ENCODE results near the gene GABRP.

Gene GABRP

DNA sequence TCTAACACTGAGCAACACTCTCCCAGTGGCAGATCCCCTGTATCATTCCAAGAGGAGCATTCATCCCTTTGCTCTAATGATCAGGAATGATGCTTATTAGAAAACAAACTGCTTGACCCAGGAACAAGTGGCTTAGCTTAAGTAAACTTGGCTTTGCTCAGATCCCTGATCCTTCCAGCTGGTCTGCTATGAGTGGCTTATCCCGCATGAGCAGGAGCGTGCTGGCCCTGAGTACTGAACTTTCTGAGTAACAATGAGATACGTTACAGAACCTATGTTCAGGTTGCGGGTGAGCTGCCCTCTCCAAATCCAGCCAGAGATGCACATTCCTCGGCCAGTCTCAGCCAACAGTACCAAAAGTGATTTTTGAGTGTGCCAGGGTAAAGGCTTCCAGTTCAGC lies 29.7 kb downstream of the GABRP start:
- TF ChIP-seq, protein P1, sequence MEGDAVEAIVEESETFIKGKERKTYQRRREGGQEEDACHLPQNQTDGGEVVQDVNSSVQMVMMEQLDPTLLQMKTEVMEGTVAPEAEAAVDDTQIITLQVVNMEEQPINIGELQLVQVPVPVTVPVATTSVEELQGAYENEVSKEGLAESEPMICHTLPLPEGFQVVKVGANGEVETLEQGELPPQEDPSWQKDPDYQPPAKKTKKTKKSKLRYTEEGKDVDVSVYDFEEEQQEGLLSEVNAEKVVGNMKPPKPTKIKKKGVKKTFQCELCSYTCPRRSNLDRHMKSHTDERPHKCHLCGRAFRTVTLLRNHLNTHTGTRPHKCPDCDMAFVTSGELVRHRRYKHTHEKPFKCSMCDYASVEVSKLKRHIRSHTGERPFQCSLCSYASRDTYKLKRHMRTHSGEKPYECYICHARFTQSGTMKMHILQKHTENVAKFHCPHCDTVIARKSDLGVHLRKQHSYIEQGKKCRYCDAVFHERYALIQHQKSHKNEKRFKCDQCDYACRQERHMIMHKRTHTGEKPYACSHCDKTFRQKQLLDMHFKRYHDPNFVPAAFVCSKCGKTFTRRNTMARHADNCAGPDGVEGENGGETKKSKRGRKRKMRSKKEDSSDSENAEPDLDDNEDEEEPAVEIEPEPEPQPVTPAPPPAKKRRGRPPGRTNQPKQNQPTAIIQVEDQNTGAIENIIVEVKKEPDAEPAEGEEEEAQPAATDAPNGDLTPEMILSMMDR (IDR thresholded peaks at IDR 0.05; ENCODE audit: low read depth, low read length): no peak
- no peak overlapping the region for H3K4me3 ChIP-seq (ENCODE audit: low read depth, low read length)
- peak; percentile 57 for DNase-seq
- H3K9me3 ChIP-seq (ENCODE audit: severe bottlenecking): no peaks in the 10 kb centered on the region
- no peaks in the 10 kb centered on the region for H3K27me3 ChIP-seq (ENCODE audit: insufficient read depth, low read depth, severe bottlenecking)
- H3K36me3 ChIP-seq: no peaks in the 10 kb centered on the region
- H3K27ac ChIP-seq: no peak overlapping the region

DNA sequence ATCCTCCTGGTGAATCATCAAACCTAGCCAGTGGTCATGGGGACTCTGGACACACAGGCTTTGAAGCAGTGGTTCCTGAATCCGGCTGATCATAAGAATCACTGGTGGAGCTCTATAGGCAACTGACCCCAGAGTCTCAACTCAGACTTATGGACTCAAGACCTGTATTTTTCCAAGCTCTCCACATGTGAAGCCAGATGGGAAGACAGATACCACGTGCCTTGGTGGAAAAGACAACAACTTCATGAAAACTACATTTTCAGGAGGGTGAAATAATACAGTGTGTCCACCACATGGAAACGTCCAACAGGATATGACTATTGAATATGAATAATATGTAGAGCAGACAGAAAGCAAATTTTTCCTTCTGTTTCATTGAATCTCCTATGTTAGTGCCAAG lies 33.7 kb downstream of the GABRP start:
- no peaks in the 10 kb centered on the region for H3K27me3 ChIP-seq (ENCODE audit: insufficient read depth, low read depth, severe bottlenecking)
- no peaks in the 10 kb centered on the region for H3K9me3 ChIP-seq (ENCODE audit: severe bottlenecking)
- no peak overlapping the region for H3K4me3 ChIP-seq (ENCODE audit: low read depth, low read length)
- no peak for DNase-seq
- no peaks in the 10 kb centered on the region for H3K36me3 ChIP-seq
- TF ChIP-seq, protein P1 (IDR thresholded peaks at IDR 0.05; ENCODE audit: low read depth, low read length): no peak
- H3K27ac ChIP-seq: no peak overlapping the region

DNA sequence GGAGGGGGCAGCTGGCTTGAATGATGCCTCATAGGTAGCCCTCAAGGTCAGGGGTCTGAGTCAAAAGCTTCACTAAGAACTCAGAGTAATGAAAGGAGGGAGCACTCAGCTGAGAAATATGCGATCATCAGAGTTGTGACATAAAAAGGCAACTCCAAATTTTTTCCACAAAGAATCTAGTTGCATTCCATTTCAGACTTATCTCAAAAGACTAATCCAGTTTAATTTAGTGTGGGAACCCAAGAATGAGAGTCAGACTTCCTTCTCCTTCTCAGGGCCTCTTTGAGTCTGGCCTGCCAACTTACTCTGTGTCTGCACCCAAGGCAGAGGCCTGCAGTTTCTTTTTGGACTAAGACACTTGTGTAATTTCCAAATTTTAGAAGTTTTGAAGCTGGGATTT lies 34.7 kb downstream of the GABRP start:
- Histone ChIP-seq H3K27ac (no peak overlapping the region), H3K36me3 (no peaks in the 10 kb centered on the region), H3K4me3 (ENCODE audit: low read depth, low read length) (no peak overlapping the region), H3K9me3 (ENCODE audit: severe bottlenecking) (no peaks in the 10 kb centered on the region), H3K27me3 (ENCODE audit: insufficient read depth, low read depth, severe bottlenecking) (no peaks in the 10 kb centered on the region)
- TF ChIP-seq, protein P1 (IDR thresholded peaks at IDR 0.05; ENCODE audit: low read depth, low read length): no peak
- DNase-seq: no peak

DNA sequence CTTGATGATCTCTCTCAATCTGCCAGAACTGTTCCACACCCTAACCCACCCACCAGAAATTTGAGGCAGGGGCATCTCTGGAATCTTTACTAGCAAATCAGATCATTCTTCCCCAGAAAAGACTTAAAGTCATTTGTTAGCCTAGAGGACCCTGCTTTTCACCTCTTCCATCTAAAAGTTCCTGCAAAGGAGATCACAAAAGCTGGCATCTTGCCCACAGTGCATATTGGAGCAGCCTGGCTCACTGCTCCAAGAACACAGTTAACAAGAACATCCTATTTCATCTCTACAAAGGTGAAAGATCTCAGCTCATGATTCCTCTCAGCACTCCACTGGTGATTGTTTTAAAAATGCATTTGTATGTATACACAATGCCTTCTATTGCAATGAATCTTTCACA lies 36.3 kb downstream of the GABRP start:
- Histone ChIP-seq H3K4me3 (ENCODE audit: low read depth, low read length) (no peak overlapping the region), H3K36me3 (no peaks in the 10 kb centered on the region), H3K27me3 (ENCODE audit: insufficient read depth, low read depth, severe bottlenecking) (peaks cover 4% of the 10 kb centered on the region), H3K27ac (no peak overlapping the region), H3K9me3 (ENCODE audit: severe bottlenecking) (peaks cover under 1% of the 10 kb centered on the region)
- DNase-seq: no peak
- TF ChIP-seq, protein P1 (IDR thresholded peaks at IDR 0.05; ENCODE audit: low read depth, low read length): no peak

DNA sequence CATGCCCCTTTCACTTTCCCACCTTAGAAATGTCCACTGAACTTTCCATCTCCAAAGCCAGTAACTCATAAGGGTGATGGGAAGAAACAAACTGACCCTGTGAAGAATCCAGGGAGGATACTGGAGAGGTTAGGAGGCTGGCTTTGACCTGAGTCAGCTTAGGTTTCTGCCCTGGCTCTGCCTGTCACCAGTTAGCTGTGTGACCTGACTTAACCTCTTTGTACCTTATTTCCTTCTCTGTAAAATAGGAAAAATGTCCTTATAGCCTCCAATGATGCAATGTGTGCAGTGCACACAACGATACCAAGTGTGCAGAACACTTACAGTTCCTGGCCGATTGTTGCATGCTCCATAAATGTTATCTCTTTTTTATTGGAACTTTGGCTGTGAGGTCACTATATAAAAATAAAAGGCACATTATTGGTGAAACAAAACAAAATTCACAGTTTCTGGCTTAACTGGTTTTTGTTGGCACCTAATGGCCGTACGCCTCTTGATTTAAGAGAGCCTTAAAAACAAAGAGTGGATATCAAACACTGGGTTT lies 37.8 kb downstream of the GABRP start:
- no peak for DNase-seq
- no peak overlapping the region for H3K27ac ChIP-seq

More for the DNA sequence above, 37.8 kb downstream of the GABRP start:
- Histone ChIP-seq H3K4me3 (ENCODE audit: low read depth, low read length) (no peak overlapping the region), H3K27me3 (ENCODE audit: insufficient read depth, low read depth, severe bottlenecking) (peaks cover 4% of the 10 kb centered on the region), H3K36me3 (no peaks in the 10 kb centered on the region), H3K9me3 (ENCODE audit: severe bottlenecking) (peaks cover 13% of the 10 kb centered on the region)
- TF ChIP-seq, protein P1 (IDR thresholded peaks at IDR 0.05; ENCODE audit: low read depth, low read length): no peak

All from WERI-Rb-1 (cell line).